Fibroblast of skin of scalp (primary cell): ENCODE measurements around the gene SETX. TPM values are rescaled to one million over a fixed set of nuclear protein-coding genes. Genes with fewer than 3 reads are reported as not detected.
"Not testable (repeated sequence)": the region's sequence is repeated elsewhere in the genome, so short reads cannot be mapped to it uniquely, and the experiment has no call there.

Source experiments
- DNase-seq: peaks from one replicate; pipeline ENCODE4 v3.0.0-alpha.2; 2013
- polyA plus RNA-seq, 2 experiments: library from polyadenylated mRNA; unstranded; fragments of 120-200 nt; gene quantifications; one replicate each; pipeline ENCODE4 v1.2.1, GENCODE V29; 2013; ENCODE audit not compliant: insufficient read length in 2 of 2

The SETX gene, protein sequence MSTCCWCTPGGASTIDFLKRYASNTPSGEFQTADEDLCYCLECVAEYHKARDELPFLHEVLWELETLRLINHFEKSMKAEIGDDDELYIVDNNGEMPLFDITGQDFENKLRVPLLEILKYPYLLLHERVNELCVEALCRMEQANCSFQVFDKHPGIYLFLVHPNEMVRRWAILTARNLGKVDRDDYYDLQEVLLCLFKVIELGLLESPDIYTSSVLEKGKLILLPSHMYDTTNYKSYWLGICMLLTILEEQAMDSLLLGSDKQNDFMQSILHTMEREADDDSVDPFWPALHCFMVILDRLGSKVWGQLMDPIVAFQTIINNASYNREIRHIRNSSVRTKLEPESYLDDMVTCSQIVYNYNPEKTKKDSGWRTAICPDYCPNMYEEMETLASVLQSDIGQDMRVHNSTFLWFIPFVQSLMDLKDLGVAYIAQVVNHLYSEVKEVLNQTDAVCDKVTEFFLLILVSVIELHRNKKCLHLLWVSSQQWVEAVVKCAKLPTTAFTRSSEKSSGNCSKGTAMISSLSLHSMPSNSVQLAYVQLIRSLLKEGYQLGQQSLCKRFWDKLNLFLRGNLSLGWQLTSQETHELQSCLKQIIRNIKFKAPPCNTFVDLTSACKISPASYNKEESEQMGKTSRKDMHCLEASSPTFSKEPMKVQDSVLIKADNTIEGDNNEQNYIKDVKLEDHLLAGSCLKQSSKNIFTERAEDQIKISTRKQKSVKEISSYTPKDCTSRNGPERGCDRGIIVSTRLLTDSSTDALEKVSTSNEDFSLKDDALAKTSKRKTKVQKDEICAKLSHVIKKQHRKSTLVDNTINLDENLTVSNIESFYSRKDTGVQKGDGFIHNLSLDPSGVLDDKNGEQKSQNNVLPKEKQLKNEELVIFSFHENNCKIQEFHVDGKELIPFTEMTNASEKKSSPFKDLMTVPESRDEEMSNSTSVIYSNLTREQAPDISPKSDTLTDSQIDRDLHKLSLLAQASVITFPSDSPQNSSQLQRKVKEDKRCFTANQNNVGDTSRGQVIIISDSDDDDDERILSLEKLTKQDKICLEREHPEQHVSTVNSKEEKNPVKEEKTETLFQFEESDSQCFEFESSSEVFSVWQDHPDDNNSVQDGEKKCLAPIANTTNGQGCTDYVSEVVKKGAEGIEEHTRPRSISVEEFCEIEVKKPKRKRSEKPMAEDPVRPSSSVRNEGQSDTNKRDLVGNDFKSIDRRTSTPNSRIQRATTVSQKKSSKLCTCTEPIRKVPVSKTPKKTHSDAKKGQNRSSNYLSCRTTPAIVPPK (N-terminal part only)
- polyA plus RNA-seq (2013, experiment 1 of 2; ENCODE audit: insufficient read length): 26.9 TPM
- 29.9 TPM for polyA plus RNA-seq (2013, experiment 2 of 2; ENCODE audit: insufficient read length)

DNA sequence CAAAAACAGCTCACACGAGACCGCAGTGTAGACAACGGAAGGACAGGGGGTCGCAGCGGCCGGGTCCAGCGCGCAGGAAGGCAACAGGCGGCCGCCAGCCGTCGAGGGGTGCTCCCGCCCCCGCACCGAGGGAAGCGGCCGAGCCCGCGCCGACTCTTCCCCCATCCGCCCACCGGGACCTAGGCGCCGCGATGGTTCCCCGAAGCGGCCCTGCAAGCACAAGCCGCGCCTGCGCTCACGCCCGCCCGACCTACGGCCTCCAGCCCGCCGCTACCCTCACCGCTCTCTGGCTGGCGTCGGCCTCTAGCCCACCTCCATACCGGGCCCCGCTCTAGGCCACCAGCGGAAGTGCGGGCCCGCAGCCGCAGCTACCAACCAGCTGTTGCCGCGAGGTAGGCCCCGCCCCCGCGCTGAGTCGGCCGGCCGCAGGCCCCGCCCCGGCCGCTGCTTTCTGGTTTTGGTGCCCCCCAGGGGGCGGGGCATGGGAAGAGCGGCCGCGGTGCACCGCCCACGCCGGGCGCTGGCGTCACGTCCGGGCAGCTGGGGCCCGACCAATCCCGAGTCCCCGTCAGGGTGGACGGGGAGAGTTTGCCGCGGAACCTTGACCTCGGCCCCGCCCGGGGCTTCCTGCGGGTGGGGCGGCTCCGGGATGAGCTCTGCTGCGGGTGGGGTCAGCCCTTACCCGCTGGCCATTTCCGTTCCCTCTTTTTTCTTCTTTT is at the start of gene SETX:
Gene SETX (minus strand): TSS at position 350 of the 719 bp plus-strand sequence. CDS start 5,558 bp downstream, outside the sequence.
- peak; percentile 98 for DNase-seq

DNA sequence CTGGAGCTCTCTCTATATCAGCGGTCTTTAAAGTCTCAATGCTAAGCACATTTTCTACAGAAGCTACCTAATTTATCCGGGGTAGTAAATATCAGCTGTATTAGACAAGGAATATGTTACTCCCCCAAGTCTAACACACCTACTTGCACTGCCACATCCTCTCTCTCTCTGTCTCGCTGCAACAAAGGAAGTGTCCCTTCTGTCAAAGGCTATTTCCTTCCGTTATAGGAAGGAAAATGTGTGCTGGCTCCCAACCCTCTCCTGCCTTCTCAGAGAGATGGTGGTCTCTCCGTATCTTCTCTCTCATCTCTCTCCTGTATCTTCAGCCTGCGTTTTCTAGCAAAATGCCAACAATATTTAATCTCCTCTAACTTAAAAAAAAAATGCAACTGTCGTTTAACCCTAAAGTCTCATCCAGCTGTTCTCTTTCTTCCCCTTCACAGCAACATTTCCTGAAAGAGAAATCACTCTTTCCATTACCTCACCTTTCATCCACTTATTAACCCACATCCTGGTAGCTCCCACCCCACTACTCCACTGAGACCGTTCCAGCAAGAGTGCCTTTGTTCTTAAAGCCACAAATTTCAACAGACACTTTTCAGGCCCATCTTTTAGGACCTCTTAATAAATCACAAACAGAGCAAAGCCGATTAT is 49.6 kb upstream of the SETX start:
- DNase-seq: no peak

DNA sequence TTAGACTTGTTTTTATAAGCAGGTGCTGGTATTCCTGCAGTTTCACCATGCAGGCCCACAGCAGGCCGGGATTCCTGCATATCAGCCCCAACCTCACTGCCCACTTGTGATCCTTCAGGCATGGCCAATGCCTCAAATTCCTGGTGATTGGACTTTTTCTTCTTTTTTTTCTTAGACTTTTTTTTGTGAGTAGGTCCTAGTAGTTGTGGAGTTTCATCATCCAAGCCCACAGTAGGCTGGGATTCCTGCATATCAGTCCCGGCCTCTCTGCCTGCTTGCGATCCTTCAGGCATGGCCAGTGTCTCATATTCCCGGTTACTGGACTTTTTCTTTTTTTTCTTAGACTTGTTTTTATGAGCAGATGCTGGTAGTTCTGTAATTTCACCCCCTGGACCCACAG is 47.0 kb upstream of the SETX start:
- no peak for DNase-seq

DNA sequence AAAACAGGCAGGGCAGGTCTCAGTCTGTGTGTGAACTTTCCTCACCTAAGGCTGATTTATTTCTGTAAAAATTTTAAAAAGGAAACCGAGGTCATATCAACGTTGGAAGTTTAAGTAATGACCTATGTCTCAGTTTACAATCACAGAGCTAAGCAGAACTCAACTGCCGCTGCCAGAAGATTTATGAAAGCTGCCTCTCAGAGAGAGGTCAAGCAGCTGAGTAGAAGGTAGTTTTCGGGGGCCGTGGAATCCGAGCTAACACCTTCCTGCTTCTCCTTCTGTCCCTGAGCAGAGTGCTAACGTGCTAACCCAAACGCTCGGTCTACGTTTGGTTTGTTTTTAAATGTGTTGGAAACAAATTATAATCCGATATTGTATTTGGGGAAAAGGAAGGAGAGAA is 40.8 kb upstream of the SETX start:
- no peak for DNase-seq

DNA sequence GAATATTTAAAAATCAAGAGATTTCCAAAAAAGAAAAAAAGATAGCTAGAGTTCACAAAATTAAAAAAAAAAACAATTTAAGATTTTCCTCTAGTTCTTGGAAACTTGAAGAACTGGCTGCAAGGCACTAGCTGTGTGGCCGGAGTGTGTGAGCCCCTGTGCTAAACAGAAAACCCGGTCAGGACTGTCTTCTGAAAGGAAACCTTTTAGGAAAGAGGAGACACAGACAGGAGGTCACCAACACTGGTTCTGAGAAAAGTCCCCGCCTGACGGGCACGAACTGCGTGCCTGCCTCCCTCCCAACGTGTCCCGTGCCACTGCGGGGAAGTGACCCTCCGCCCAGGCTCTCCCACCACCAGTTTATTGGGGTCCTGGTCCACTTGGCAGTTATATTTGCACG is 36.7 kb upstream of the SETX start:
- DNase-seq: no peak

DNA sequence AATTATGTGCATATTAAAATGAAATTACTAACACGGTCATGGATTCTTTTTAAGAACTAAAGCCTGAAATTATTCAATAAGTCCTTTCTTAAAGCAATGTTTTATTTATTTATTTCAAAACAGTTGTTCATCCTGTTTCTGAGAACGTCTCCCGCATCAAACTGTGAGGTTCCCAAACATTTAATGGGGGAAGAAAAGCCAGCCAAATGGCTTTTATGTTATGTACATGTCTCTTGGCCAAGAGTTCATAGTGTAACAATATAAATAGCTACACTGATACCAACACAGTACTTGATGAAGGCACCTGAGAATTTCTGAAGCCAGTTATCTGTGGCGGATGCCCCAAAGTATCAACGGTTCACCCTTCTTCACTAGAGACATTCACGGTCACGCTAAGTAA is 36.2 kb upstream of the SETX start:
- no peak for DNase-seq

DNA sequence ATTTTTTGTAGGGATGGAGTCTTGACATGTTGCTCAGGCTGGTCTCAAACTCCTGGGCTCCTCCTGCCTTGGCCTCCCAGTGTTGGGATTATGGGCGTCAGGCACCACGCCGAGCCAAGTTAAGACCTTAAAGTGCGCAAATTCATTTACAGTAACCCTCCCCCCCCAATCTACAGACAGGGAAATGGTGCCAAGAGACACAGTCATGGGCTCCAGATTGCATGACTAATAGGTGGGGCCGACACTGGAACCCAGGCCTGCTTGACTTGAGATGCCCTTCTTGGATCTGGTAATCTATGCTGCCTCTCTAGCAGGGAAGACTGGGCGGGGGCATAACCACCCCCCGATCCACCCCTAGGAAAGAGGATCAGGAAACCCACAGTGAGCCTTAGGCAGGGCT is 32.3 kb upstream of the SETX start:
- no peak for DNase-seq

DNA sequence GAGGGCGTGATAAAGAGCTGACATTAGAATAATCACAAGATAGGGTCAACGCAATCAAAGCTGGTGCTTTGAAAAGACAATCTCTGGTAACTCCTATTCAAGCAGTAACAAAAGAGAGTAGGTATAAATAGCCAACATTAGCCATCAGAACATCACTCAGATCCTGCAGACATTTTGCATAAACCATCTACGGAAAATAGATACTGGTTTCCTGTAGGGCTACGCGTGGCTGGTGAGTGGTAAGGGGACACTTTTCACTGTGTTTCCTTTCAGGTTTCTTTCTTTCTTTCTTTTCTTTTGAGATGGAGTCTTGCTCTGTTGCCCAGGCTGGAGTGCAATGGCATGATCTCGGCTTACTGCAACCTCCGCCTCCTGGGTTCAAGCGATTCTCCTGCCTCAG is 29.6 kb upstream of the SETX start:
- DNase-seq: no peak

DNA sequence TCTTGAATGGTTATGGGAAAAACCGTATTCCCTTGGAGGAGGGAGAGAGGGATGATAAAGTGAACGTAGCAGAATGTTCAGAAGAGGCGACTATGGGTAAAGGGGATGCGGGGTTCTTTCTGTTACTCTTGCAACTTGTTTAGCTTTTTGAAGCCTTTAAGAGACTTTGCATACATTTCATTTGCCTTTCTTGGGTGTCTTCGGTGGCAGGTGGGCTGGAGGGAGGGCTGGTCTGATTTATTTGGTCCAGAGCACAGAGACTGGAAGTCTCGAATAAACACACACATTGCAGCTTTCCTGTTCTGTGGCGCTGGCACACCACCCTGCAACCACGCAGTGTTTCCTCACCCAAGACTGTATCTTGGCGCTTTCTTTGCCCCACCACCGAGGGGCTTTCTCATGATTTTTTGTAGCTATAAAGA is 28.7 kb upstream of the SETX start:
- DNase-seq: no peak

DNA sequence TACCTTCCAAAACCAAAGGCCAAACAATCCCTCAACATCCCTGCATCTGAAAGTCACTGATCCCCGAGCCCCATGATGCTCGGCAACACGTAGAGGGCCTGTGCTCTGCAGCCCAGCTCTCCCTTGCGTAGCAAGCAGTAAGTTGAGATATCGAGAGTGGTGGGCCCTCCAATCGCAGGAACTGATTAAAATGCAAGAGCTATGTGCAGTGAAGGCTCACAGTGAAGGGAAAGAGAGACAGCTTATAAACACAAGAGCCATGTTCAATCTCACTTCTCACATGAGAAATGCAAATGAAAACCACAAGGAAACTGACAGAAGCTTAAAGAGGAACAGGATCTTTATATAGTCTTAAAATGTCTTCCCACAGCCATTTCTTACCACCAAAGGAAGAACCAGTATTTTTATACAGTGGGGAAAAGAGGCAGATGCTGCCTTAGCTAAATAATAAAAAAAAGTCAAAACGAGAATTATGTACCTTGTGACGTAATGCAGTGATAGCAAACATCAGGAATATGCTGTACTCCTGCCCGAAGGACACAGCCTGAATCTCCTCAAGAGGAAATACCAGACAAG is 27.3 kb upstream of the SETX start:
- DNase-seq: no peak

DNA sequence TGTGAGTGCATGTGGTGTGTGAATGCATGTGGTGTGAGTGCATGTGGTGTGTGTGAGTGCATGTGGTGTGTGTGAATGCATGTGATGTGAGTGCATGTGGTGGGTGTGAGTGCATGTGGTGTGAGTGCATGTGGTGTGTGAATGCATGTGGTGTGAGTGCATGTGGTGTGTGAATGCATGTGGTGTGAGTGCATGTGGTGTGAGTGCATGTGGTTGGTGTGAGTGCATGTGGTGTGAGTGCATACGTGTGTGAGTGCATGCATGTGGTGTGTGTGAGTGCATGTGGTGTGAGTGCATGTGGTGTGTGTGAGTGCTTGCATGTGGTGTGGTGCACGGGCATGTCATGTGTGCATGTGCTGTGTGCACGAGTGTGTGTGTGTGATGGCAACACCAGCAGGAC is 23.6 kb upstream of the SETX start:
- DNase-seq: not testable (repeated sequence)

DNA sequence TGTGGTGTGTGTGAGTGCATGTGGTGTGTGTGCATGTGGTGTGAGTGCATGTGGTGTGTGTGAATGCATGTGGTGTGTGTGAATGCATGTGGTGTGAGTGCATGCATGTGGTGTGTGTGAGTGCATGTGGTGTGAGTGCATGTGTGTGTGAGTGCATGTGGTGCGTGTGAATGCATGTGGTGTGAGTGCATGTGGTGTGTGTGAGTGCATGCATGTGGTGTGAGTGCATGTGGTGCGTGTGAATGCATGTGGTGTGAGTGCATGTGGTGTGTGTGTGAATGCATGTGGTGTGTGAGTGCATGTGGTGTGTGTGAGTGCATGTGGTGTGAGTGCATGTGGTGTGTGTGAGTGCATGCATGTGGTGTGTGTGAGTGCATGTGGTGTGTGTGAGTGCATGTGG is 23.0 kb upstream of the SETX start:
- not testable (repeated sequence) for DNase-seq

DNA sequence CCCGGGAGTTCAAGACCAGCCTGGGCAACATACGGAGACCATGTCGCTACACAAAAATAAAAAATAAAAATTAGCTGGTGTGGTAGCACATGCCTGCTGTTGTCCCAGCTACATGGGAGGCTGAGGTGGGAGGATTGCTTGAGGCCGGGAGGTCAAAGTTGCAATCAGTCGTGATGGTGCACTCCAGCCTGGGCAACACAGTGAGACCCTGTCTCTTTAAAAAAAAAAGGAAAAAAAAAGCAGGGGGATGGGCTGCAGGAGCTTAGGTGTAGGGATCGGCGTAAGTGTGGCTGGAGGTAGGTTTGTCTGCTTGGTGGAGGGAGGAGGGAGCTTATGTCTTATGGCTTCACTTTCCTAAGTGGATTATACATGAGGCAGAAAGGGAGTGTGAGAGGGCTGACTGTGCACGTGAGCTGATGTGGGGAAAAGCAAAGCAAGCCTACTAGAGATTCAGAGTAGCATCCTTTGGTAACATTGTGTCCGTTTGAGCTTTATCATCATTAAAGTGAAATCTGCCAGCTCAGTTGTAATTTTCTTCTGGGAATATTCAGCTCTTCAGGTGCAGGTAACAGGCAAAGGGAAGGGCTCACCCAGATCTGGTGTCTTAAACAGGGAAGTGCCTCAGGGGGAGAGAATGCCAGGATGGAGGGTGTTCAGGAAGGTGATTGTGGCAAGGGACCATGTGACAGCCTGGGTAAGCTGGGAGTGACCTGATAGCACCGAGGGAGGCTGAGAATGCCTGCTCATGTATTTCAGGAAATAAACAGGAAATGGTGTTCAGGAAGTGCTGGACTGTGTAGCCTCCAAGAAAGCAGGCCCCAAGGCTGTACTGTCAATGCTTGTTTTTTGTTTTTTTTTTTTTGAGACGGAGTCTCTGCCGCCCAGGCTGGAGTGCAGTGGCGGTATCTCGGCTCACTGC is 17.6 kb upstream of the SETX start:
- DNase-seq: no peak

DNA sequence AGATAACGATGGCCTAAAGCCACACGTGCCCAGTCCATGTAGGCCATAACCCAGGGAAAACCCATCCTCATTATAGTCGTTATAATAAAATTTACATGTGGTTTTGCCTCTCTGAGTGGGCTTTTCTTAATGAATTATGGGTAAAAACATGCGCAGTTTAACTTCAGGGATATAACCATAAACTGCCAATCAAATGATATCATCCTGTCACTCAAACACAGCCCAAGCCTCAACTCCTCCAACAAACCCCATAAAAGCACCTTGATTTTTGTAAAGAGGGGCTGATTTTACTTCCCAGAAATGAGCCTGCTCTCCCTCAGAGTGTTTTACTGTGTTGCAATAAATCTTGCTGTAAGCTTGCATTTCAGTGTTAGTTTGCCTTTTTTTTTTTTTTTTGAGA is 15.8 kb upstream of the SETX start:
- DNase-seq: no peak

DNA sequence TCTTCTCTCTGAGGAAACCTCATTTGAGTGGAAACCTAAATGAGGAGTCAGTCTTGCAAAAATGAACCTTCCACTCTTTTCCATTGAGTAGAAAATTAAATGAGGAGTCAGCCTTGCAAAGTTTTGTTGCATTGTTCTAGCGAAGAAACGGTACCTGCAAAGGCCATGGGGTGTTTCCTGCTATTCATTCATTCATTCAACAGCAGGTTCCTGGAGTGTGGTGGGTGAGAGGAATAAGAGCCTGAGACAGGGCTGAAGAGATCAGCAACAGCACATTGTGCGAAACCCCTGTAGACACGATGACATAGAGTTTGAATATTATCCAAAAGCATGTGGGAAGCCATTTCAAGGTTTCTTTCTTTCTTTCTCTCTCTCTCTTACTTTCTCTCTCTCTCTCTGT is 14.6 kb upstream of the SETX start:
- no peak for DNase-seq

DNA sequence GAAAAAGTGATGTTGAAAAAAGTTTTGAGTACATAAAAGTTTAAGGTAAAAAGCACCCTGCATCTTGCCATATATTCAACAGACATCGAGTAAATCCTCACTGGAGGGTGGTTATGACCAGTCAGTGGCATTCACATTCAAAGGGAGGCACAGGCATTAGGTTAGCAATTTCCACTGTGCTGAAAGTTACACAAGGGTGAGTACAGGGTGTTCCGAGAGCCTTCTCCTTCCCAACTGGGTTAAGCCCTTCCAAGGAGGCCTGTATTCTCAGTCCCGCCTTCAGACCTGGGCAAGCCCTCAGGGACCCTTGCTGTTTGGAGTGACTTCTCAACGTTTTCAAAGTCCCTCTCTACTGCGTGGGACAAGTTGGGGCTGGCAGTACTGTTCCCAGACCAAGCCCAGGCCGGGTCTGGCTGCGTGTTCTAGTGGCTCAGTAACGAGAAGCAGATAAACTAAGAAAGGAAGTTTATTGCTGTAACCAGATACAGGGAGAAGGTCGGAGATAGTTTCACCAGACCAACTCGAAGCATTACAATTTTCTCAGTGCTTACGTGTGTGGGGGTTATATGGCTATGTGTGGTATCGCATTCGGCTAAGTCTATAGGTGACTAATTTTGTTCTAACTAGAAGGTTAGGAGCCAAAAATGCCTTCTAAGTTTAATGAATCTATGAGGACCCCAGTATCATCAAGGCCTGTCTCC is 13.0 kb upstream of the SETX start:
- no peak for DNase-seq

DNA sequence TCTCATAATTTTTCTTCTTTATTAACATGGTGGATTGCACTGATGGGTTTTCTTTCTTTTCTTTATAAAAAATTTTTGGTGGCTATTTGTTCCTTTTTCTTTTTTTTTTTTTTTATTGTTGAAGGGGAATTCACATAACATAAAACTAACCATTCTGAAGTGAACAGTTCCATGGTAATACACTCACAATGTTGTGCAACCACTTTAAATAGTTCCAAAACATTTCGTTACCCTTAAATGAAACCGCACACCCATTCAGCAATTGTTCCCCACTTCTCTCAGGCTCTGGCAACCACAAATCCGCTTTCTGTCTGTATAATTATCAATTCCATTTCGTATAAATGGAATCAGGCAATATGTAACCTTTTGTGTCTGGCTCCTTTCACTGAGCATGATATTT is 11.7 kb upstream of the SETX start:
- DNase-seq: no peak

DNA sequence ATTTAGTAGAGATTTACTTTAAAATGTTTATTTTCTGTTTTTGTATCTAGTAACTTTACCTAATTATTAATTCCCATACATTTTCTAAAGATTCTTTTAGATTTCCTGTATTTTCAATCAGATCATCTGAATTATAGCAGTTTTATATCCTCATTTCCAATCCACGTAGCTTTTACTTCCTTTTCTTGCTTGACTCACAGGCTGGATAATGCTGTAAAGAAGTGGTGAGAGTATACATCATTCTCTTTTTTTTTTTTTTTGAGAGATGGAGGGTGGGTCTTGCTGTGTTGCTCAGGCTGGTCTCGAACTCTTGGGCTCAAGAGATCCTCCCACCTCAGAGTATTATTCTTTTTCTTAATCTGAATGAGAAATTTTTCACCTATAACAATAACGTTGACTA is 11.2 kb upstream of the SETX start:
- DNase-seq: no peak

DNA sequence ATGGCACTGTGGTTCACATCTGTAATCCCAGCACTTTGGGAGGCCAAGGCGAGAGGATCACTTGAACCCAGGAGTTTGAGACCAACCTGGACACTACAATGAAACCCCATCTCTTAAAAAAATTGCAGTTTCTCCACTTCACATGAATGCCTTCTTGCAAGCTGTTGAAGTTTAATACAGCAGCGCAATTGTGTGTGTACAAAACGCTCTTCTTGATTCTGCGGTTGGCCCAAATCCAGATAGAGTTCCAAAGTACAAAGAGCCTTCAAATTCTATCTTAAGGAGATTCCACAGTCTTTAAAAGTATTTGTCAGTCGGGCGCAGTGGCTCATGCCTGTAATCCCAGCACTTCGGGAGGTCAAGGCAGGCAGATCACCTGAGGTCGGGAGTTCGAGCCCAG is 9.3 kb upstream of the SETX start:
- no peak for DNase-seq
